HG03520 (cell line): Measurements from ENCODE around the gene FA2H.
"Not testable (repeated sequence)": the region's sequence is repeated elsewhere in the genome, so short reads cannot be mapped to it uniquely, and the experiment has no call there.

Experiments
- ATAC-seq: cut with Tn5 transposase; IDR thresholded peaks from one replicate; pipeline ENCODE4 v1.9.1; 2021; ENCODE audit warnings: mild to moderate bottlenecking, moderate library complexity; ENCODE audit not compliant: unreplicated experiment

Gene FA2H

GRCh38 chr16:74695450-74696422 is 78.9 kb downstream of the FA2H start:
- ATAC-seq: peak; percentile 86

- no peak for ATAC-seq
Measured at GRCh38 chr16:74691093-74691855, 83.3 kb downstream of the FA2H start.

- no peak for ATAC-seq
Measured at GRCh38 chr16:74682556-74682955, 92.1 kb downstream of the FA2H start.

- ATAC-seq: no peak
Measured at GRCh38 chr16:74680681-74681080, 93.9 kb downstream of the FA2H start.

- ATAC-seq: no peak
Measured at GRCh38 chr16:74679983-74680382, 94.6 kb downstream of the FA2H start.

- no peak for ATAC-seq
Measured at GRCh38 chr16:74677868-74678267, 96.8 kb downstream of the FA2H start.

GRCh38 chr16:74673876-74674275 is 100.7 kb downstream of the FA2H start:
- no peak for ATAC-seq

GRCh38 chr16:74668877-74669276 is 105.7 kb downstream of the FA2H start:
- not testable (repeated sequence) for ATAC-seq

- no peak for ATAC-seq
Measured at GRCh38 chr16:74667255-74667700, 107.3 kb downstream of the FA2H start.

GRCh38 chr16:74666425-74667254 is 108.0 kb downstream of the FA2H start, which contains the start of gene RFWD3:
TSS of gene RFWD3 (minus strand) at chr16:74666877. CDS start at chr16:74661449, 5,428 bp downstream.
- ATAC-seq: peak; percentile 100

GRCh38 chr16:74666010-74666421 is 108.6 kb downstream of the FA2H start:
- no peak for ATAC-seq
